ENCODE data around the gene DGKZ.

Gene DGKZ

DNA sequence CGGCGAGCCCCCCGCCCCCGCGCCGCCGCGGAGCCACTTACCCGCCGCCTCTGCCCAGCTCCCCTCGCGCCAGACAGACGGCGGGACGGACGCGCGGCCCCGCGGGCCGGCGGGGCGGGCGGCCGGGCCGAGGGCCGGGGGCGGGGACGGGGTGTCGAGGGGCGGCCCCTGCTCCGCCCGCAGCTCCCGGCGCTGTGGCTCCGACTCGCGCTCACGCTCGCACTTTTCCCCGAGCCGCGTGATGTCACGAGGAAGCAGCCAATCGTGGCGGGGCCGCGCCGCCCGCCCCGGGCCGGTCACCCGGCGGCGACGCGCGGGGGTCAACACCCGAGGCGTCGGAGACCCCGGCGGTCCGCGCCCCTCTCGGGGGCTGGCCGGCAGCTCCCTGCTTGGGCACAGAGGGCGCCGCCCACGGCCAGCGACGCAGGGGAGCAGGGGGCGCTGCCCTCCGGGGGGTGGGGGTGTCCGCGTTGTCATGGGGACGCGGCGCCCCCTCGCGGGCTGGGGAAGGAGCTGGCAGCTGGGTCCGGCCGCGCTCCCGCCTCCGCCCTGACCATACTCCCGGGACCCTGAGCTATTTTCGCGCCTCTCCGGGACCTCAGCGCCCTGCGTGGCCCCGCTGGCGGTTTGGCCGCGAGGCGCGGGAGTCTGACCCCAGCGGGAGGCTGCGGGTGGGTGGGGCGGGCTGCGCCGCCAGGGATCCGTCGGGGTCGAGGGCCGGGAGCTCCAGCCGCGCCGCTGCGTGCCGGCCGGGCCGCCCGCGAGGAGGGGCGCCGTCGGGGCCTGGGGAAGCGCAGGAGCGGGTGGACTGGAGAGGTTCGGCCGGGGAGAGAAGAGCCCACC, 44.5 kb downstream of the DGKZ start, which contains the start of gene CHRM4:
CHRM4 (minus strand) TSS at position 199 of the 843 bp plus-strand sequence. CDS start 5,219 bp downstream, outside the sequence.
- DNase-seq (ENCODE audit: low read depth in 3 of 3, low spot score in 1 of 3), result no peak

DNA sequence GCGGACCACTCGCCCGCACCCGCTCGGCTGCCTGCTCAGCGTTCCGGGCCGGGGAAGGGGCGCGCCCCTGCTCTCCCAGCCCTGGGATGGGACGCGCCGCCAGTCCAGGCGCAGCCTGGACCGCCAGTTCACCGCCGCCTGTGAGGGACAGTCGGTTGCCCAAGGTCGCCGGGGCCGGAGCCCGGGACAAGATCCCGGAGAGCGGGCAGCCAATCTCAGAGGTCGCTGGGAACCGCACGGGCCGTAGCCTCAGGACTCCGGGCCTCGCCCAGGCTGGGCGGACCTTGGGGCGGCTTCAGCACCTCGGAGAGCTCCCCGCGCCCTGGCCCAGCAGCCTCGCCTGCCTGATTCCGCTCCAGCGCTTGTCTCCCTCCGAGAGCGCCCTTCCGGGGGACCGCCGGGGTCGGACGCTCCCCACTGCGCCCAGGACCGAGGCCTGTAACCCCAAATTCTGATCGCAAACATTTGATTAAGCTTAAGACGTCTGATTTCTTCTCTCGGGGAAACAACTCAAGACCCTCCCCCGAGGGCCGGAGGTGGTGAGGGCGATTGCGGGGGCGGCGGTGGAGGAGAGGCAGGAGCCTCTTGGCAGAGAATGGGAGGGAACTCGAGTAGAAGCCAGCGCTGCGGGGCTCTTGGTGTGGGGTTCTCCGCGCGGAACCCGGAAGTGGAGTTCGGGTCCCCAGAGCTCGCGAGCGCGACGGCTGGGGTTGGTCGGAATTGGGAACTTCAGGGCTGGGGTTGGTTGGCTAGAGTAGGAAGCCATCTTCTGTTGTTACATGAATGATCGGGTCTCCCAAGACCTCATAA, 45.4 kb downstream of the DGKZ start:
- peak; percentile 27 to 67 (median 47) for DNase-seq (ENCODE audit: low read depth in 3 of 3, low spot score in 1 of 3)

DNA sequence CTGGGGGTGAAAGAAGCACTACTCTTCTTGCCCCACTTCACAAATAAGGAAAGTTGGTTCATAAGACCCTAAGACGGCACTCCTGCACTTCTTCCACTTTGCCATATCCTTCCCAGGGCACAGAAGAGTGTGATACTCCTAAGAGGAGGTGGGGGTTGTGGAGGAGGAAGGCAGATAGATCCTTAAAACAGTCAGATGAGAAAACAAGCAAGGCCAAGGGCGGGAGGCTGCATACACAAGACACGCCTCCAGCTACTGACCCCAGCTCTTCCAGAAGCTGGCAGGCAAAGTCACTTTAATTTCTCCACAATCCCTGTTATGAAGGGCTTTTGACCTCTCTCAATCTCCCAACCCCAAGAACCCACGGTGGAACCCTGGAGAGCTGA, 46.0 kb downstream of the DGKZ start:
- DNase-seq (ENCODE audit: low read depth in 3 of 3, low spot score in 1 of 3), result no peak

DNA sequence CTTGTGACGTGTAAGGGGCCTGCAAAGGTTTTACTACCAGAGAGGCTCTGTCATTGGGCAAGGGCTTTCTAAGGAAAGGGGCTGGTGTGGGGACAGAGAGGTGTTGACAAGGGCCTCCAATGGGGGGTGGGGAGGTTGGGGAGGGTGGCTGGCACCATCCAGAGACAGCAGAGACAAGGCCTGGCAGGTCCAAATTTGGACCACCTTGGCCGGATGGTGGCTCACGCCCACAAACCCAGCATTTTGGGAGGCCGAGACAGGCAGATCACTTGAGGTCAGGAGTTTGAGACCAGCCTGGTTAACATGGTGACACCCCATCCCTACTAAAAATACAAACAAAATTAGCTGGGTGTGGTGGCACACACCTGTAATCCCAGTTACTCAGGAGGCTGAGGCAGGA, 46.5 kb downstream of the DGKZ start:
- DNase-seq (ENCODE audit: low read depth in 3 of 3, low spot score in 1 of 3), result no peak

DNA sequence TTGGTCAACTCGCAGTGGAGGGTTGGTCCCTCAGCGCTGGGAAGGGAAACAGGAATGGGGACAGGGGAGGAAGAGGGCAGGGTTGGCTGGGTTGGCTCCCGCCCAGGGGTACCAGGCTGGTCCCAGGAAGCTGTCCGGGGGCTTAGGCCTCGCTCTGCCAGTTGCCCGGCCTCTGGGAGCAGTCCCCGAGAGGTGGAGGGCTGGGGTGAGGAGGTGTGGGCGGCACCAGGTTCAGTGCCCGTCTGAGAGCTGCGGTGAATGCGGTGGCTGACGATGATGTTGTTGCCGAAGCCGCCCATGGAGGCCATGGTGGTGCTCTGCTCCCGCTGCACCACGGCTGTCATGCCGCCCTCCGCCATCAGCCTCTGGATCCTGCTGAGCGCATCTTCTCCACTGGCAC, 50.3 kb downstream of the DGKZ start:
- no peak for DNase-seq (ENCODE audit: low read depth in 3 of 3, low spot score in 1 of 3)

DNA sequence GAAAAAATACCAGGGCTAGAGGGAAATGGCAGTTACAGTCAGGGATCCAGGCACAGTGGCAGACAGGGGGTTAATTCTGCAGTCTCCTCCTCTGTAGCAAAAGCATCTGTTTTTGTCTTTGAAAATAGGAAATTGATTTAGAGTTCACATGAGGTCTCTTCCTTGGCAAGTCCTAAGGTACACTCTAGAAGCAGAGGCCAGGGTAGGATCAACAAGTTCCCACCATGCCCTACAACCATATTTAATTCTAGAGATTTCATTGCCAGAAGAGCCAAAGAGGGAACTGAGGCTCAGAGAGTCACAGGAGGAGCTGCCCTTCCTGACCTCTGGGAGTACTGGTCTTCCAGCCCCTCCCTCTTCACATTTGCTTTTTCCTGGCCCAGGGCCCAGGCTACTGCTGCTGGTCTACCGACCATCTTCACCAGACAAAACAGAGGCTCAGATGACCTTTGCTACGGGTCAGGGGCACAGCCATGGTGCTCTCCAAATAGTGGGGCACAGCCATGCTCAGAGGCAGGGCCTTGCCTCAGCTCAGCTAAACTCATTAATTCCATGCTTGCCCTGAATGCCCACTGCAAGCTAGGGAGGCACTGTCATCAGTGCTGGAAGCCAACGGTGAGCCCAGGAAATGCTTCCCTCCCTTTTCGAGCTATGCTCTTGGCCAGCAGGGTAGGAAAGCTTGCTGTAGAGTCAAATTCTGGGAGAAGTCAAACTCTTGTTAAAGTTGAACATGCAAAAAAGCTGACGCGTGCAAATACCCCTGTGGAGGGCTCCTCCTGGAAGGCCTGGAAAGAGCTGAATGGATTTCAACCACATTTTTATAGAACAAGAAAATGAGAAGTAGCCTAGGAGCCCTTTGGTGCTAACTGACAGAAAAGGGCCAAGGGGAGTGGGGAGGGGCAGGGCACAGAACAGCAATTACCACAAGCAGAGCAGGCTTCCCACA, 56.0 kb downstream of the DGKZ start:
- no peak for DNase-seq (ENCODE audit: low read depth in 3 of 3, low spot score in 1 of 3)

DNA sequence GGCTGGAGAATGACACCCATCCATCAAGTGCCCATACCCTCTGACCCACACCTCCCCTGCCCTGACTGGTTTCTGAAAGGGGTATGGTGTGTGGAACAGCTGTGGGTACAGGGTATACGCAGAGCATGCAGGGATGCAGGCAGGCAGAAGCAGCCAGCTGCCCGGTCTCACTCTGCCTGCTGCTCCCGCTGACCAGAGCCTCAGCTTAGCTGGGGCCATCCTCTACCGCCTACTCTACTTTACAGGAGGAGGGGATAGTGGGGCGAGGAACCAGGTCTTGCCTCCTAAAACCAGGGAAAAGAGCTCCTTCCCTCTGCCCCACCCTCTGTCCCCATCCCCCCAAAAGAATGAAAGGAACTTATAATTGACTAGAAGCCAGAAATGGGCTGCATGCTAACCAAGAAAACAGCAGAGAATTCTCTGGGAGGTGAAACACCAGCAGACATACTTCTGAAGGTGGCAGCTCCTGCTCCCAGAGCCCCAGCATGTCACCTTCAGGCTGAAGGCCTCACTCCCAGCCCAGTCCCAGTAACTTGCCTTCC, 57.3 kb downstream of the DGKZ start:
- DNase-seq (ENCODE audit: low read depth in 3 of 3, low spot score in 1 of 3), result no peak

DNA sequence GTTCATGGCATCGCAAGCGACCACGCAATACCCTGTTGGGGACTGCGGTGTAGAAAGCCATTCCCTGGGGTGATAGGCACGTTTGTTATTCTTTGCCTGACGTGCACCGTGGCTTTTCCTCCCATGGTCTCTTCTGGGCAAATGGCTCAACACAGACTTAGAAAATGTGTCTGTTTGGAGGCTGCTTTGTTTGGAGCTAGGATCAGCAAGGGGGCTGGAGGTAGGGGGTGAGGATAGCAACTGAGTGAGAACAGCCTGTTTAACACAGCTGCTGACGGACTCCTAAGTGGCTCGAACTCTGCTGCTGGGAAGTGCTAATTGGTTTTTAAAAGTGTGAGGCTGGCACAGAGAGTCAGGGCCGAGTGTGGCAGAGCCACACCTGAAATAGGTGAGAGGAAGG, 60.4 kb downstream of the DGKZ start:
- no peak for DNase-seq (ENCODE audit: low read depth in 3 of 3, low spot score in 1 of 3)

DNA sequence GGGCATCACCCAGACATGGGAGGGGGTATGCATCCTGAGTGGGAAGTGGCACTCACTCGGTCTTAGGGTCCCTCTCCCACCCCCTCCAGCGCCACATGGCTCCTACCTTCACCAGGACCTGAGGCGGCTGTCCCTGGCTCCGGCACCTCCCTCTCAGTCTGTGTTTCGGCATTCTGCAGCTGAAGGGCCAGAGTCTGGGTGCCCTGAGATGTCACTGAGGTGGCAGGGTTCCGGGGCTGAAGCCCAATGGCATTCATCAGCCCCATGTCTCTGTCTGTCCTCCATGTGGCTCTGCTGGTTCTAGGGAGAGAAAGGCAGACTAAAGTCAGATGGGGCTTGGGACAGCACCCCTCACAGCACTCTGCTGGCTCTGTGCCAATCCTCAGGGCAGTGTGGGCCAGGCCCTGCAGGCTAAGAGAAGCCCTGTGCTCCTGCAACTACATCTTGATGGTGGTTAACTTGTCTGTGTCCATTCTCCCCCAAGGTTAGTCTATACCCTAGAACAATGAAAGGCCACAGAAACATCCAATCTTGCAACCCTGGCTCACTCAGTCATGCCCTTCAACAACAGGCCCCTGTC, 61.2 kb downstream of the DGKZ start:
- no peak for DNase-seq (ENCODE audit: low read depth in 3 of 3, low spot score in 1 of 3)

DNA sequence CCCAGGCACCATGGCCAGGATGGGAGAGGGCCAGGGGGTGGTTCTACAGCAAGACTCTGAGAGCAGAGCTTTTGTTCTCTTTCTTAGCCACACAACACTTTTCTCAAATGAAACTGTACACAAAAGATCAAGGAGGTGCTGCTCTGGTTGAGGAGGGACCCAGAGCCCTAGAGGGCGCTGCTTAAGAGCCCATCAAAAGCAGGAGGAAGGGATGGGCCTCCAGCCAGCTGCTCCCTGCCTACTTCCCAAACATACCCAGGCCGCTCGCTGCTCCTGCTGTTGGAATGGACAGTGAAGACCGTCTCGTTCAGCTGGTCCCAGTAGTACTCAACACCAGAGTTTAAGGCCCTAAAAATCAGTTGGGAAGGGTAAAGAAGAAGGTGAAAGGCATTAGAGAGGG, 62.8 kb downstream of the DGKZ start:
- no peak for DNase-seq (ENCODE audit: low read depth in 3 of 3, low spot score in 1 of 3)

DNA sequence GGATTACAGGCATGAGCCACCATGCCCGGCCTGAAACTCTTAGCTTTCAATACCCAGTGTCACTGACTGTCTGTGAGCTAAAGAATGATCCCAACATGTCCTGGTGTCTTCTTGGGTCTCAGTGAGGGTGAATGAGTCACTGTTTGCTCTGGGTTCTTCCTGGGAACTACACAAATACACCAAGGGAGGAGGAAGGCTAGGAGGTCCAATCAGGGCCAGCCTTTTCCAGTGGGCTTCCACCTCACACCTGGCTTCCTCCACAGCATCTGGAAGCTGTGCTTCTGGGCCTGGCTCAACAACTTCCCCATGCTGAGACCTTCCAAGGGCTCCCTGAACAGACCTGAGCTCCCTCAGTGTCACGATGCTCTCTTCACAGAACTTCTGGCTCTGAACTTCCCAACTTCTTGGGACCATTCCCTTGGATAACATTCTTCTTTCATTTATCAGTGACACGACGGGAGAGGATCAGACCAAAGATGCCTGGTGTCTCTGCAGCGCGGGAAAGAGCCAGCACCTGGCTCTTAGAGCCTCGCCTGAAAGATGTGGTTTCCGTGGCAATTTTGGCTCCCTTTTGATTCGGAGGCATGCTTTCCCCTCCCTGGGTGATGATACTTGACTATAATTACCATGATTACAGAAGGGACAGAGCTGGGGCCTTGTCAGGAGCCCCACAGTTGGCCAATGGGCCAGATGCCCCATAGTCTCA, 66.7 kb downstream of the DGKZ start:
- no peak for DNase-seq (ENCODE audit: low read depth in 3 of 3, low spot score in 1 of 3)

DNA sequence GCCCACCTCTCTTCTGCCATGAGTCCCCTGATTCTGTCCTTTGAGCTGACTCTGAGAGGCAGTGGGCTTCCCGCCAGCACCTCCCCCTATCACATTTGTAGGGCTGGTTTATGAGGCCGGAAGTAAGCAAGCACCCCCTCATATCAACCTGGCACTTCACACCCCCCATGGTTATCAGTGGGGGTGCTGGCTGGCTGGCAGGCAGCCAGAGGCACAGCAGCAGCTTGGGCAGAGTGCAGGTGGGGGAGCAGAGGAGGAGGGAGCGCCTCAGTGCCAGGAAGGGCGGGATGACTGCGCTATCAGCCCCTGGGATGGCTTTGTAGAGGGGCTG, 67.2 kb downstream of the DGKZ start:
- DNase-seq (ENCODE audit: low read depth in 3 of 3, low spot score in 1 of 3), result no peak

DNA sequence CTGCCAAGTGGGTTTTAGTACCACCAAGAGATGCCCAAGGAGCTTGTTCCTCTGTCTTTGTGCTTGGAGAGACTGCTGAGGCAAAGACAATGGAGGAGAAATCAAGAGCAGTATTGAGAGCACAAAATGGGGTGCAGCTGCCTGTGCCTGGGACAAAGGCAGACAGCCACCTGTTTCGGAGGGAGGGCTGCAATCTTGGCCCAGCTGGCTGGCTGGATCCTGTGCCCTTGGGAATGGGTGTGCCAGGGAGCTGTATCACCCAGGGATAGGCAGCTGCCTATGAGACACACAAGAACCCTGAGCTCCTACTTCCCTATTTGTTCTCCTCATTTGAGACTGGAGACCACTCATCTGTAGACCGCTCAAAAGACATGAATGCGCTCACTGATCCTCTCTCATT, 67.6 kb downstream of the DGKZ start:
- DNase-seq (ENCODE audit: low read depth in 3 of 3, low spot score in 1 of 3), result no peak

DNA sequence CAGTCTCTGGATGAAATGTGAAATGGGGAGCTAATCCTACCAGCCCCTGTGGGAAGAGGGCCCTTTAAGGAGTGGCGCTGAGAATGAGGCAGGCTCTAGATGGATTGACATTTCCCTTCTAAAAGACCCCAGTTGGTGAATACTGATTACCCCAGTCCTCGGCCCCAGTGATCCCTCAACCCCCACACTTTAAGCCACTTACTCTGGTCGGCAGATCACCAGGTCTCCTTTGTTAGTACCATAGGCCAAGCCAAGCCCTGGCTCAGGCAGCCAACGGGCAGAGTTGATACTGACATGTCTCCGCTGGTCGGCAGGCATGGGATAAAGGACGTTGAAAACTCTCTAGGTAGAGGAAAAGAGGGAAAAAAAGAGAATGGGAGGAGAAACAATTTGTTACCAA, 70.4 kb downstream of the DGKZ start:
- DNase-seq (ENCODE audit: low read depth in 3 of 3, low spot score in 1 of 3), result no peak

DNA sequence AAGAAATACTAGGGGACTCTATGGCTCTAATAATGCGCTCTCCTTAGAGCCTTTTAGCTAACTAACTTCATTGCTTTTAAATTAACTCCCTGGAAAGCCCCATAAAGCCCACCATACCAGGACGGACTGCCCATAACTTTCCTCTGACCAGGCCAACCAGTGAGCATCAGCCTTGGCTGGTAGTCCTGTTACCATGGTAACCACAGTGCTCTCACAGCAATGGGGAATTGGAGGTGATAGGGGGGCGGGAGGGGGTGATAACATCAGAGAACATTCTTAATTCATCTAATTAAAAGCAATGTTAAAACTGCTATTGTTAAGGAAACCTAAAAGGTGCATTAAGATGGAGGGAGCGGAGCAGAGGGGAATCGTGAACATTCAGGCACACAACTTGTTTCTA, 71.5 kb downstream of the DGKZ start:
- no peak for DNase-seq (ENCODE audit: low read depth in 3 of 3, low spot score in 1 of 3)

DNA sequence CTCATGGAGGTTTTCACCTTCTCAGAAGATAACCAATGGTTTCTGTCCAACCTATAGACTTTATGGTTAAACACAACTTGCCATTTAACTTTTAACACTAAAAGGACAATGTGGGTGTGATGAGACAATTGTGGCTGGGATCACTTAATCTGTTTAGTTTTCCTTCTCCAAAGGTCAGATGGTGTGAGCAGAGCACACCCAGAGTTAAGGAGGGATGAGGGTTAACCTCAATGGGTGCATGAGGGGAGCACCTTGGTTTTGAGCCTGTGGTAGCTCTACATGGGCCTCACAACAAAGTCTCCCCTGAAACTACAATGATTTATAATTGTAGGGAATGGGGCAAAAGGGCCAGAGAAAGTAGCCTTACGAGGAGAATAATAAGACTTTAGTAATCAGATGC, 73.2 kb downstream of the DGKZ start:
- DNase-seq (ENCODE audit: low read depth in 3 of 3, low spot score in 1 of 3), result no peak

DNA sequence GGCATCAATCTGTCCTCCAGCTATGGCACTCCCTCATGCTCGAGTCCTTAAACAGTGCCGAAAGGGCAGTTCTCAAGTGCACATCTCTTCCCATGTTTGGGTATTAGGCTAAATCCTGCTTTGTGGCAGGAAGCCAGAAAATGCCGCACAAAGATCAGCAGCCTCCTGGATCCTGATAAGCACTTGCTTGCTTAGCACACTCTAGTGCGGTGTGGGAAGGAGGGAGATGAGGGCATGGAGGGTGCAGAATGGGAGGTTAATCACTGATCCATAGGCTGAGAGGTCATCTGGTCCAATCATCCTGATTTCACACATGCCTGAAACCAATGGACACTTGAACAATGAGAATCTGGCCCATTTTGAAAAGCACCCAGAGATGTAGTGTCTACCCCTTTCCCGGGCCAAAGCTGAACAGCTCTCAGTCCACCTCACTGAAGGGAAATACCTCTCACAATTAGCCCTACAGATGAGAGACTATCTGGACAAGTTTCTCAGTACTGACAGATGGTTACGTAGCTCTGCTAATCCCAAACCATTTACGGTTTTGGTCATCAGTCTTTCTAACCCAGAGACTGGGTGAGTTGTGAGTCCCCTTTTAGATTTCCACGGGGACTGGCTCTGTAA, 74.1 kb downstream of the DGKZ start:
- no peak for DNase-seq (ENCODE audit: low read depth in 3 of 3, low spot score in 1 of 3)

DNA sequence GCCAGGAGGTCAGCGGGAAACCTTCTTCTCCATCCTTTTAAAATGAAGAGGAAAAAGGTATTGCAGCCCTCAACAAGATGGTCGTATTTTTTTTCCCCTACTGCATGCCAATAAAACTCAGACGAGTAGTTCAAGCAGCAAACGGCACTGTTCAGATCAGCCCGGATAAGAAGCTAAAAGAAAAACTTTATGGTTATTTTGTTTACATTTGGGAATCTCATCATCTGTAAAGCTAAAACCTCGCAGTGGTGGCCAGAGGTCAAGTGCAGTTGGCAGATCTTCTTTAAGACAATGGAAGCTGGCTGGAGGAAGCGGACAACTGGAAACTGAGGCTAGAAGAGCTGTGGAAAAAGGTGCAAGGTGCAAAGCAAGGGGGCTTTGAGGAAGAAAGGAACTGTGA, 75.3 kb downstream of the DGKZ start:
- no peak for DNase-seq (ENCODE audit: low read depth in 3 of 3, low spot score in 1 of 3)

DNA sequence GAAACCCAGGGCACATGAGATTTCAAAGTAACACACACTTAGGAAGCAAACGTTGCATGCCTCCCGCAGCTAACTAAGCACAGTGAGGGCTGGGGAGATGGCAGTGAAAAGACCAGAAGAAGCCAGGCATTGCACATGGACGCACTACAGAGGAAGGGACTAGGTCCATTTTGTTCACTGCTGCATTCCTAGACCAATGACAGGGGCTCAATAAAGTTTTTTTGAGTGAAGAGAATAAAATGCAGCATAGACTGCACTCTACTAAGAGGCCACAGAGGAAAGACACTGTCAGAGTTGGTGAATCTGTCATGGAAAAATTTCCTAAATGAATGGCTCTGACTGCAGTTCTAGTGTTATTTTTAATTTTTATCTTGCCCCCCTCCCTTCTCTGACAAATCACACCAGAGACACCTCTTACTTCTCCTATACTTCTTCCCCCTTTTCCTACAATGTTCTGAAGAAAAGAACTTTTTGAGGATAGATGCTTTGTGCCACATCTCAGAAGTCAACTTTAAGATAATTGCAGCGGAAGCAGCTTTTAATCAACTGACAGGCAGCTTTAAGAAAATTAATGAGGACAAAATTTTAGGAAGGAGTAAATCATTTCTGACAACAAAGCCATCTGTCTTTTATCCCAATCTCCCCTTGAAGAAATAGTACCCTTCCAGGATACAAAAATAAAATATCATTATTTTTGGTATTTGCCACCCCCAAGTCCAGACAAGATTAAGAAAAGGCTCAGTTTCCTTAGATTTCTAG, 79.1 kb downstream of the DGKZ start:
- no peak for DNase-seq (ENCODE audit: low read depth in 3 of 3, low spot score in 1 of 3)
